Cardiac septum (tissue), 1 donor: ENCODE measurements around the gene DPP3. TPM values are rescaled to one million over a fixed set of nuclear protein-coding genes. Genes with fewer than 3 reads are reported as not detected.

ENCODE experiments used
- DNase-seq: peaks from one replicate; pipeline ENCODE4 v3.0.0-alpha.2; 2020; ENCODE audit warnings: low spot score
- intact Hi-C: fragments of 100-400 bp; cut with DNase I; formaldehyde crosslinking; loops from one replicate; pipeline ENCODE4 v1.14.0; 2022
- total RNA-seq: library from RNA; stranded (reverse); fragmentation: NEBNext Ultra II Directional; extraction: Animal tissue kit (Norgen Biotek cat#: 25700); gene quantifications from one replicate; pipeline ENCODE4 v1.2.1, GENCODE V29; 2021
- donor health status: DM: no; HTN: no; CAD: no.

The DPP3 gene
- total RNA-seq, 1 donor from 2014 or later = 13.2 TPM

GRCh38 chr11:66548041-66548440 is 67.8 kb downstream of the DPP3 start:
- DNase-seq = no peak
- intact Hi-C loops = no loop called here

- intact Hi-C loops = no loop called here
- DNase-seq = no peak
These were observed 68.8 kb downstream of the DPP3 start for GRCh38 chr11:66548774-66549630.

GRCh38 chr11:66549696-66550095 is 69.5 kb downstream of the DPP3 start:
- no peak for DNase-seq
- intact Hi-C loops = no loop called here

- intact Hi-C loops = no loop called here
- no peak for DNase-seq
These were observed 70.7 kb downstream of the DPP3 start for GRCh38 chr11:66550887-66551286.

GRCh38 chr11:66554602-66555001 is 74.4 kb downstream of the DPP3 start:
- DNase-seq = no peak
- intact Hi-C loops = no loop called here

GRCh38 chr11:66555416-66555815 is 75.2 kb downstream of the DPP3 start:
- DNase-seq = no peak
- intact Hi-C loops = no loop called here

- DNase-seq = no peak
- intact Hi-C loops = no loop called here
These were observed 75.9 kb downstream of the DPP3 start for GRCh38 chr11:66556086-66556485.

- intact Hi-C loops = no loop called here
These were observed 77.6 kb downstream of the DPP3 start for GRCh38 chr11:66557733-66558326.

More at GRCh38 chr11:66557733-66558326, 77.6 kb downstream of the DPP3 start:
- no peak for DNase-seq

Other genes starting within 250 kb of the DPP3 start
- gene KLC2, start 222.7 kb upstream of the DPP3 start, total RNA-seq = 43.5 TPM
- gene RAB1B, start 211.8 kb upstream of the DPP3 start, total RNA-seq = 124 TPM
- 0.22 TPM for gene CNIH2, start 202.3 kb upstream of the DPP3 start, total RNA-seq
- 74.0 TPM for gene YIF1A, start 191.3 kb upstream of the DPP3 start, total RNA-seq
- 0.24 TPM for gene TMEM151A, start 188.5 kb upstream of the DPP3 start, total RNA-seq
- 9.7 TPM for gene CD248, start 163.4 kb upstream of the DPP3 start, total RNA-seq
- 2.2 TPM for gene RIN1, start 144.0 kb upstream of the DPP3 start, total RNA-seq
- gene BRMS1, start 135.3 kb upstream of the DPP3 start, total RNA-seq = 14.6 TPM
- 31.6 TPM for gene B4GAT1, start 132.8 kb upstream of the DPP3 start, total RNA-seq
- gene SLC29A2, start 108.7 kb upstream of the DPP3 start, total RNA-seq = 8.8 TPM
- not detected for gene NPAS4, start 59.4 kb upstream of the DPP3 start, total RNA-seq
- 40.3 TPM for gene MRPL11, start 41.6 kb upstream of the DPP3 start, total RNA-seq
- 7.7 TPM for gene PELI3, start 13.5 kb upstream of the DPP3 start, total RNA-seq
- gene BBS1, start 30.2 kb downstream of the DPP3 start, total RNA-seq = 19.5 TPM
- gene ZDHHC24, start 65.6 kb downstream of the DPP3 start, total RNA-seq = 5.8 TPM
- gene ACTN3, start 66.5 kb downstream of the DPP3 start, total RNA-seq = 0.11 TPM
- gene CTSF, start 88.2 kb downstream of the DPP3 start, total RNA-seq = 57.6 TPM
- gene CCDC87, start 112.6 kb downstream of the DPP3 start, total RNA-seq = 0.43 TPM
- 21.9 TPM for gene CCS, start 112.8 kb downstream of the DPP3 start, total RNA-seq
- gene RBM14, start 136.2 kb downstream of the DPP3 start, total RNA-seq = 35.2 TPM
- gene RBM4, start 158.3 kb downstream of the DPP3 start, total RNA-seq = 60.1 TPM
- gene RBM4B, start 197.5 kb downstream of the DPP3 start, total RNA-seq = 11.1 TPM
- gene SPTBN2, start 248.8 kb downstream of the DPP3 start, total RNA-seq = 1.7 TPM